Choroid plexus epithelial cell (primary cell): ENCODE data around the gene BTNL9.

Source experiments
- DNase-seq: peaks from one replicate; pipeline ENCODE4 v3.0.0-alpha.2; 2010; ENCODE audit warnings: low read depth
- H3K4me3 ChIP-seq: 2 replicates; pipeline ENCODE4 v1.5.1; 2011; ENCODE audit warnings: low read depth, mild to moderate bottlenecking, control low read depth, low read length, moderate library complexity
- CTCF ChIP-seq: conservative IDR thresholded peaks from 2 replicates; pipeline ENCODE4 v1.5.1; 2011; ENCODE audit warnings: low read depth, mild to moderate bottlenecking, control low read depth, inconsistent platforms, low read length, moderate library complexity

The BTNL9 gene

GRCh38 chr5:181051841-181052671, 12.0 kb downstream of the BTNL9 start:
- no peak for DNase-seq
- no peak for TF ChIP-seq CTCF
- peak overlapping the region; percentile 17 for H3K4me3 ChIP-seq

GRCh38 chr5:181052672-181053487, 12.8 kb downstream of the BTNL9 start:
- peak overlapping the region; percentile 42 for H3K4me3 ChIP-seq
- no peak for TF ChIP-seq CTCF
- peak; percentile 10 for DNase-seq

- no peak for DNase-seq
- H3K4me3 ChIP-seq: peak overlapping the region; percentile 42
- TF ChIP-seq CTCF: no peak
Measured at GRCh38 chr5:181053488-181054121, 13.5 kb downstream of the BTNL9 start.

DNA sequence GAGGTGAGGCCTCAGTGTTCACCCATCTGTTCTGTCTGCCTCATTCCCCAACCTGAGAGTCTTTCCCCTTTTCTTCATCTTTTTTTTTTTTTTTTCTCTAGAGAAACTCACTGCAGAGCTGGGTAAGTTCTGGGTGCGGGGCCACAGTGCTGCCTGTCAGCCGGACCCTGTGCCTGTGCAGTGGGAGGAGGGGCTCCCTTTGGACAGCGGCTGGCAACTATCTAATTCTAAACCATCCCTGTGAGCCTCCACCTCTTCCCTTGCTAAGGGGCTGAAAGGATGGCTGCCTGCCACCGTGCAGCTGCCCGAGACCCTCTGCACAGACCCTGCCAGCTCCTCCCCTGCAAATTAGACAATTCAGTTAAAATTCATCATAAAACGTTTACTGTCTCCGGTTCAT, 14.1 kb downstream of the BTNL9 start:
- DNase-seq: no peak
- no peak for TF ChIP-seq CTCF
- H3K4me3 ChIP-seq: no peak overlapping the region

GRCh38 chr5:181054871-181055459, 14.9 kb downstream of the BTNL9 start:
- TF ChIP-seq CTCF: no peak
- no peak overlapping the region for H3K4me3 ChIP-seq
- DNase-seq: no peak

DNA sequence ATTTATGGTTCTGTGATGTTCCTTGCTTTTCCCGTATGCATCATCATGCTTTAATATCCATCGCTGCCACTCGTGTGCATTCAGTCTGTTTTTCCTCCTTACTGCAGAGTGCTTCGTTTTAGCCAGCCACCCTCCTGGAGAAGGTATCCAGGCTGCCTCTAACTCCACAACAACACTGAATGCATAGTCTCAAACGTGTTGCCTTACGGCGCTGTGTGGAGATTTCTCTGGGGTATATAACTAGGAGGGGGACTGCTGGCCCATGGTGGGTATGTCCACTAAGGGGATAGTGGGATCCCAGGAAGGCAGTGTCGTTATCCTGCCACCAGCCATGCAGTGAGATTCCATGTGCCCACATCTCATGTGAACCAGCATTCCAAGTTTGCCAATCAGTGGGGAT, 16.4 kb downstream of the BTNL9 start:
- H3K4me3 ChIP-seq: no peak overlapping the region
- TF ChIP-seq CTCF: no peak
- DNase-seq: no peak
